SK-N-SH (cell line): ENCODE data around the gene RAB11FIP5. TPM values are rescaled to one million over a fixed set of nuclear protein-coding genes. Genes with fewer than 3 reads are reported as not detected.

ENCODE experiments used
- CTCF ChIA-PET: fragments of 300-600, 350-600 bp; formaldehyde crosslinking; extraction: SDS; loops from one replicate; lab custom pipeline; 2021; lab: Yijun Ruan, JAX
- POLR2A ChIA-PET: fragments of 350-600 bp; sonication (Branson Sonifier 250); formaldehyde crosslinking; extraction: SDS; loops from one replicate; lab custom pipeline; 2020; ENCODE audit warnings: antibody characterized with exemption, inconsistent platforms; lab: Yijun Ruan, JAX
- DNase-seq: peaks from one replicate; pipeline ENCODE4 v3.0.0; 2012
- H2AFZ ChIP-seq: fragments of 200-600 bp; sonication (generic); 2 replicates; pipeline ENCODE4 v1.8.1; 2016; ENCODE audit warnings: antibody characterized with exemption, mild to moderate bottlenecking, low read depth
- H3F3A ChIP-seq: fragments of 200-600 bp; sonication (generic); replicated peaks from 2 replicates; pipeline ENCODE3; 2016; ENCODE audit warnings: antibody characterized with exemption, mild to moderate bottlenecking; ENCODE audit not compliant: insufficient read depth
- H3K27ac ChIP-seq, 2 experiments: fragments of 200-500 bp in 1 of 2; fragments of 200-600 bp in 1 of 2; sonication (Bioruptor generic) in 1 of 2; sonication (generic), shearing (Covaris generic) in 1 of 2; 2 replicates each; pipeline versions ENCODE4 v1.5.1 to v1.6.1; 2014 to 2016; ENCODE audit warnings: low read depth in 2 of 2, inconsistent platforms in 1 of 2, low read length in 1 of 2, mild to moderate bottlenecking in 1 of 2, mixed read lengths in 1 of 2
- H3K27me3 ChIP-seq: fragments of 200-600 bp; sonication (generic), shearing (Covaris generic); 2 replicates; pipeline ENCODE4 v1.6.1; 2016; ENCODE audit warnings: mixed run types; ENCODE audit not compliant: insufficient read depth
- H3K36me3 ChIP-seq, 2 experiments: fragments of 200-500 bp in 1 of 2; fragments of 200-600 bp in 1 of 2; sonication (Bioruptor generic) in 1 of 2; sonication (generic) in 1 of 2; replicated peaks in 1 of 2; 2 replicates each; pipeline versions ENCODE3 to v1.5.1; 2014 to 2016; ENCODE audit warnings: low read length in 1 of 2, mild to moderate bottlenecking in 1 of 2; ENCODE audit not compliant: insufficient read depth in 2 of 2, control insufficient read depth in 1 of 2
- H3K4me1 ChIP-seq, 2 experiments: fragments of 200-500 bp in 1 of 2; fragments of 200-600 bp in 1 of 2; sonication (Bioruptor generic) in 1 of 2; sonication (generic), shearing (Covaris generic) in 1 of 2; 2 replicates each; pipeline versions ENCODE4 v1.5.1 to v1.6.1; 2014 to 2016; ENCODE audit warnings: low read depth in 1 of 2, low read length in 1 of 2, mixed run types in 1 of 2; ENCODE audit not compliant: insufficient read depth in 2 of 2, control insufficient read depth in 1 of 2
- H3K4me2 ChIP-seq: fragments of 200-600 bp; sonication (generic), shearing (Covaris generic); 2 replicates; pipeline ENCODE4 v1.6.1; 2017; ENCODE audit warnings: mixed run types
- H3K4me3 ChIP-seq, 2 experiments: fragments of 200-500 bp in 1 of 2; fragments of 200-600 bp in 1 of 2; sonication (Bioruptor generic) in 1 of 2; sonication (generic), shearing (Covaris generic) in 1 of 2; 2 replicates each; pipeline versions ENCODE4 v1.5.1 to v1.8.1; 2014 to 2016; ENCODE audit warnings: low read depth in 2 of 2, inconsistent platforms in 1 of 2, low read length in 1 of 2, mild to moderate bottlenecking in 1 of 2, mixed read lengths in 1 of 2, moderate library complexity in 1 of 2
- H3K79me2 ChIP-seq: fragments of 200-600 bp; sonication (generic); 2 replicates; pipeline ENCODE4 v1.8.1; 2017; ENCODE audit warnings: mild to moderate bottlenecking; ENCODE audit not compliant: insufficient read depth
- H3K9ac ChIP-seq: fragments of 200-600 bp; sonication (generic); 2 replicates; pipeline ENCODE4 v1.6.1; 2017; ENCODE audit warnings: mixed run types
- H3K9me2 ChIP-seq: fragments of 200-600 bp; sonication (generic); 2 replicates; pipeline ENCODE4 v1.6.1; 2017; ENCODE audit warnings: mixed run types
- H3K9me3 ChIP-seq: fragments of 200-600 bp; sonication (generic); 2 replicates; pipeline ENCODE4 v1.6.1; 2017; ENCODE audit warnings: mixed run types, mild to moderate bottlenecking, moderate library complexity
- H4K20me1 ChIP-seq: fragments of 200-600 bp; sonication (generic); 2 replicates; pipeline ENCODE4 v1.6.1; 2017; ENCODE audit warnings: mild to moderate bottlenecking, mixed run types; ENCODE audit not compliant: insufficient read depth
- CTCF ChIP-seq: fragments of 200-600 bp; sonication (generic); IDR thresholded peaks from 2 replicates; pipeline ENCODE4 v1.6.1; 2017; ENCODE audit warnings: antibody characterized with exemption, mild to moderate bottlenecking, moderate library complexity
- EP300 ChIP-seq, 2 experiments: IDR thresholded peaks; 2 replicates each; pipeline versions ENCODE4 v1.4.0 to v1.6.1; 2012; ENCODE audit warnings: borderline replicate concordance in 1 of 2, low read depth in 1 of 2, low read length in 1 of 2
- EZH2phosphoT487 ChIP-seq: fragments of 200-600 bp; sonication (generic); IDR thresholded peaks from 2 replicates; pipeline ENCODE4 v1.6.1; 2017; ENCODE audit warnings: low read depth, mixed run types, mild to moderate bottlenecking, antibody characterized with exemption, moderate library complexity, borderline replicate concordance
- FOSL2 ChIP-seq: IDR thresholded peaks from 2 replicates; pipeline ENCODE4 v1.4.0; 2012; ENCODE audit warnings: low read depth, mild to moderate bottlenecking, moderate library complexity, borderline replicate concordance
- GABPA ChIP-seq: IDR thresholded peaks from 2 replicates; pipeline ENCODE4 v1.4.0; 2012; ENCODE audit warnings: low read depth, mild to moderate bottlenecking
- IRF3 ChIP-seq: fragments of 150-350 bp; IDR thresholded peaks from 2 replicates; pipeline ENCODE4 v1.6.1; 2016; ENCODE audit warnings: mild to moderate bottlenecking, low read depth, low read length
- MXI1 ChIP-seq: IDR thresholded peaks from 2 replicates; pipeline ENCODE4 v1.6.1; 2012; ENCODE audit warnings: mild to moderate bottlenecking, low read depth, low read length, improper control_type of control experiment
- POLR2AphosphoS5 ChIP-seq: IDR thresholded peaks from 2 replicates; pipeline ENCODE4 v1.6.1; 2012; ENCODE audit warnings: low read depth, low read length
- RAD21 ChIP-seq: IDR thresholded peaks from 2 replicates; pipeline ENCODE4 v1.6.1; 2012; ENCODE audit warnings: mild to moderate bottlenecking, low read length
- RCOR1 ChIP-seq: fragments of 150-350 bp; IDR thresholded peaks from 2 replicates; pipeline ENCODE4 v1.6.1; 2017; ENCODE audit warnings: antibody characterized with exemption, low read length
- RFX5 ChIP-seq: IDR thresholded peaks from 2 replicates; pipeline ENCODE4 v1.6.1; 2012; ENCODE audit warnings: mild to moderate bottlenecking, improper control_type of control experiment, low read length
- RXRA ChIP-seq: IDR thresholded peaks from 2 replicates; pipeline ENCODE4 v1.4.0; 2012; ENCODE audit warnings: low read depth, mild to moderate bottlenecking, borderline replicate concordance
- SIN3A ChIP-seq: IDR thresholded peaks from 2 replicates; pipeline ENCODE4 v1.6.1; 2012; ENCODE audit warnings: low read depth, mild to moderate bottlenecking, low read length, moderate library complexity, borderline replicate concordance
- SMC3 ChIP-seq: IDR thresholded peaks from 2 replicates; pipeline ENCODE4 v1.6.1; 2012; ENCODE audit warnings: low read depth, low read length, improper control_type of control experiment
- TCF12 ChIP-seq: IDR thresholded peaks from 2 replicates; pipeline ENCODE4 v1.4.0; 2012
- TEAD4 ChIP-seq: IDR thresholded peaks from 2 replicates; pipeline ENCODE4 v1.4.0; 2012; ENCODE audit warnings: mild to moderate bottlenecking, borderline replicate concordance; ENCODE audit not compliant: insufficient read depth
- USF1 ChIP-seq: IDR thresholded peaks from 2 replicates; pipeline ENCODE4 v1.4.0; 2012; ENCODE audit warnings: low read depth, borderline replicate concordance
- WGBS: methylation state at CpG from one replicate; pipeline ENCODE4 v1.1.6; 2017; ENCODE audit warnings: low lambda C conversion rate; 5-methylcytosine and 5-hydroxymethylcytosine counted together
- polyA plus RNA-seq, 3 experiments: library from polyadenylated mRNA; depleted of rRNA; stranded (reverse); fragments of >200 nt; gene quantifications; 2 replicates each; pipeline ENCODE4 v1.2.3, GENCODE V29; 2012
- TF ChIP-seq, protein P1 (sequence below): IDR thresholded peaks from 2 replicates; pipeline ENCODE4; 2012
- TF ChIP-seq, protein P2 (sequence below): fragments of 150-350 bp; IDR thresholded peaks from 2 replicates; pipeline ENCODE4 v1.6.1; 2017; ENCODE audit warnings: antibody characterized with exemption, low read length, low read depth, borderline replicate concordance
- TF ChIP-seq, protein P3 (sequence below): IDR thresholded peaks from 2 replicates; pipeline ENCODE4 v1.4.0; 2012; ENCODE audit warnings: low read depth

RAB11FIP5 gene
- polyA plus RNA-seq, 1 of the 3 experiments (the other 2 are of a cell fraction), result 17.1 TPM

DNA sequence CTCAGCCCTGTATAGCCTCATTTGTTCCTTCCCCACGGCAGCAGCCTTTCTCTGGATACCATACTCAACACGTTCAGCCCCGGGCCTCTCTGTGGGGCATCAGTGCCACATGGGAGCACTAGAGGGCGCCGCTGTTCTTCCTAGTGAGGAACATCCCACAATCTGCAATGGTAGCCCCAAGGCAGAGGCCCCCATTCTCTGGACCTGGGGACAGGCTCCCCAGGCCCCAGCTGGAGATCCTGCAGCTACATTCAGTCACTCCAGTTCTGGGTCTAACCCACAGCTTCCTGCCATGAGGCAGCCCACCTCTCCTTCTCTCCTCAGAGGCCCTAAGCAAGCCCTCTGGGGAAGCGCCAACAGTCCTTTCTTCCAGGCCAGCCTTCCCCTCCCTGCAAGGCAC, 27.1 kb downstream of the RAB11FIP5 start:
- peaks cover 8% of the 10 kb centered on the region for H3F3A ChIP-seq
- peaks cover 91% of the 10 kb centered on the region for H3K79me2 ChIP-seq
- no peak overlapping the region for H3K27ac ChIP-seq
- H3K9ac ChIP-seq, result 0 out of 2 replicates have a peak overlapping the region, but pooled peaks have one; percentile 4
- peak overlapping the region in 1 of 2 experiments; percentile 46; a peak in 1 of 4 replicates for H3K4me3 ChIP-seq
- peaks cover 2 to 20% of the 10 kb centered on the region in 2 experiments; a peak in 2 of 4 replicates for H3K4me1 ChIP-seq
- WGBS, result 17% methylated on average over 6 of the region's 6 CpGs
- peaks cover 0 to 29% of the 10 kb centered on the region in 2 experiments for H3K36me3 ChIP-seq
- TF ChIP-seq CTCF (peak; percentile 97), IRF3 (no peak), SIN3A (no peak), TEAD4 (no peak), RAD21 (peak; percentile 96), FOSL2 (no peak), POLR2AphosphoS5 (no peak), RXRA (no peak), MXI1 (no peak), SMC3 (peak; percentile 97)
- TF ChIP-seq, protein P1, sequence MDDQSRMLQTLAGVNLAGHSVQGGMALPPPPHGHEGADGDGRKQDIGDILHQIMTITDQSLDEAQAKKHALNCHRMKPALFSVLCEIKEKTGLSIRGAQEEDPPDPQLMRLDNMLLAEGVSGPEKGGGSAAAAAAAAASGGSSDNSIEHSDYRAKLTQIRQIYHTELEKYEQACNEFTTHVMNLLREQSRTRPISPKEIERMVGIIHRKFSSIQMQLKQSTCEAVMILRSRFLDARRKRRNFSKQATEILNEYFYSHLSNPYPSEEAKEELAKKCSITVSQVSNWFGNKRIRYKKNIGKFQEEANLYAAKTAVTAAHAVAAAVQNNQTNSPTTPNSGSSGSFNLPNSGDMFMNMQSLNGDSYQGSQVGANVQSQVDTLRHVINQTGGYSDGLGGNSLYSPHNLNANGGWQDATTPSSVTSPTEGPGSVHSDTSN, result no peak
- H2AFZ ChIP-seq, result no peak overlapping the region
- H3K9me3 ChIP-seq, result no peaks in the 10 kb centered on the region
- peaks cover 58% of the 10 kb centered on the region for H4K20me1 ChIP-seq
- CTCF ChIA-PET, result interaction anchor here (0.6 to 21.6 kb wide), 36 partner anchors 10 to 198 kb away, joined by 3 to 267 read pairs (median 6); partner anchors contain the start of genes RAB11FIP5, SFXN5 and SPR
- no peaks in the 10 kb centered on the region for H3K27me3 ChIP-seq
- H3K9me2 ChIP-seq, result no peaks in the 10 kb centered on the region
- POLR2A ChIA-PET, result interaction anchor here (0.7 kb wide), 1 partner anchor 17 kb away, joined by 3 read pairs; no protein-coding TSS in a partner anchor
- H3K4me2 ChIP-seq, result peak overlapping the region; percentile 65
- DNase-seq, result peak; percentile 88

- peaks cover 51% of the 10 kb centered on the region for H4K20me1 ChIP-seq
- DNase-seq, result no peak
- peaks cover 1% of the 10 kb centered on the region for H3F3A ChIP-seq
- peaks cover 84% of the 10 kb centered on the region for H3K79me2 ChIP-seq
- WGBS, result 93% methylated on average over 3 of the region's 3 CpGs
- peaks cover 0 to 33% of the 10 kb centered on the region in 2 experiments for H3K36me3 ChIP-seq
- no peak overlapping the region for H3K27ac ChIP-seq
- POLR2A ChIA-PET, result no interaction called here
- no peak overlapping the region for H3K4me3 ChIP-seq
- H2AFZ ChIP-seq, result no peak overlapping the region
- 0 out of 2 replicates have a peak overlapping the region, but pooled peaks have one; percentile 65 for H3K4me2 ChIP-seq
- CTCF ChIA-PET, result interaction anchor here (0.6 to 21.6 kb wide), 31 partner anchors 10 to 198 kb away, joined by 3 to 267 read pairs (median 8); partner anchors contain the start of genes RAB11FIP5, SFXN5 and SPR
- peaks cover 2 to 13% of the 10 kb centered on the region in 2 experiments; a peak in 2 of 4 replicates for H3K4me1 ChIP-seq
- H3K27me3 ChIP-seq, result no peaks in the 10 kb centered on the region
- H3K9me3 ChIP-seq, result no peaks in the 10 kb centered on the region
- H3K9me2 ChIP-seq, result no peaks in the 10 kb centered on the region
- H3K9ac ChIP-seq, result 0 out of 2 replicates have a peak overlapping the region, but pooled peaks have one; percentile 4
- no peak for TF ChIP-seq RCOR1
- TF ChIP-seq SMC3, result no peak
- TF ChIP-seq GABPA, result no peak
- no peak for TF ChIP-seq TCF12
- TF ChIP-seq RFX5, result no peak
- TF ChIP-seq TEAD4, result no peak
- no peak for TF ChIP-seq EZH2phosphoT487
- TF ChIP-seq MXI1, result no peak
- TF ChIP-seq EP300 (IDR thresholded peaks at IDR 0.05; ENCODE audit: borderline replicate concordance in 1 of 2, low read depth in 1 of 2, low read length in 1 of 2), result no peak
- no peak for TF ChIP-seq POLR2AphosphoS5
- TF ChIP-seq RAD21, result no peak
- TF ChIP-seq, protein P2, sequence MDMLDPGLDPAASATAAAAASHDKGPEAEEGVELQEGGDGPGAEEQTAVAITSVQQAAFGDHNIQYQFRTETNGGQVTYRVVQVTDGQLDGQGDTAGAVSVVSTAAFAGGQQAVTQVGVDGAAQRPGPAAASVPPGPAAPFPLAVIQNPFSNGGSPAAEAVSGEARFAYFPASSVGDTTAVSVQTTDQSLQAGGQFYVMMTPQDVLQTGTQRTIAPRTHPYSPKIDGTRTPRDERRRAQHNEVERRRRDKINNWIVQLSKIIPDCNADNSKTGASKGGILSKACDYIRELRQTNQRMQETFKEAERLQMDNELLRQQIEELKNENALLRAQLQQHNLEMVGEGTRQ, result no peak
- TF ChIP-seq USF1, result no peak
- TF ChIP-seq, protein P3, sequence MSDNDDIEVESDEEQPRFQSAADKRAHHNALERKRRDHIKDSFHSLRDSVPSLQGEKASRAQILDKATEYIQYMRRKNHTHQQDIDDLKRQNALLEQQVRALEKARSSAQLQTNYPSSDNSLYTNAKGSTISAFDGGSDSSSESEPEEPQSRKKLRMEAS, result no peak
Measured at GRCh38 chr2:73084971-73085370, 27.8 kb downstream of the RAB11FIP5 start.
